ENCODE results near the gene NCAM2.
"Not testable (repeated sequence)": the region's sequence is repeated elsewhere in the genome, so short reads cannot be mapped to it uniquely, and the experiment has no call there.

NCAM2 gene

DNA sequence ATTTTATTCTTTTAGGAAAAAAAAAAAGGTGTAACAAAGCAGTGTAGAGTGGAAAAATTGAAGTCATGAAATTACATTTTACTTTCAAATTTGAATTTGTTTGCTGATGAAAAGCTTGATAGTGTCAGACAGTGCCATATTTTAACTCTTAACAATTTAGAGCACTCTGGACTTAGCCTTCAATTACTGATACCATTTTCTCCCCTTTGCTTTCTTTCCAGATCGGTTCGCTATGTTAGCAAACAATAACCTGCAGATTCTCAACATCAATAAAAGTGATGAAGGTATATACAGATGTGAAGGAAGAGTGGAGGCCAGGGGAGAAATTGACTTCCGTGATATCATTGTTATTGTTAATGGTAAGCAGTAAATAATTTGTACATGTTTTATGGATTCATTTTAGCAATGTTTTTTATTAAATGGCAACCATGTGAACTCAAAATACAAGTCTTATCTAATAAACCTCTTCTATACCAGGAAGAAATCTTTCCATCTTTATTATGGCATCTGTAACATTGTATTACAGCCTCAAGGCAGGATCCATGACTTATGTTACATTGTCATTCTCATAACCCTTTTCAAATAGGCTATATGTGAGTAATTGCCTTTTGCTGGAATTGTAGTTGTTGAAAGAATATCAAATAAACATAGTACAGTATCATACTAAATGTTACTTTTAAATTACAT is 293.8 kb downstream of the NCAM2 start:
- no peak for DNase-seq (ENCODE audit: extremely low read depth in 1 of 2, low read depth in 1 of 2)

DNA sequence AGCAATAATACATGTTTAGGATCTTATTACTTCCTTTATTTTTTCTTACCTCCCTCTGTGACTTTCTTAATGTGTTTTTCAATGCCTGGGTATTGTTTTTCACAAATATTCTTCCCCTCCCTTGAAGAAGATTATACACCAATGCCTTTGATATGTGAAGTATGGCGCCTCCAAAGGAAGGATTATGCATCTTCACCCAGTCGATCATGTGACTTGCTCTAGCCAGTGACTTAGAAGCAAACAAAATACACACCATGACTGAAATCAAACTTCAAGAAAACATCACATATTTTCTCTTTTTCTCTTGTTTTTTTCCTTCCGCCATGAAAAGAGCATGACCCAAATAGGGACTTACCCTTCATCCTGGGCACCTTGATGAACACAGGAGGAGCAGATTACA is 297.1 kb downstream of the NCAM2 start:
- no peak for DNase-seq (ENCODE audit: extremely low read depth in 1 of 2, low read depth in 1 of 2)

DNA sequence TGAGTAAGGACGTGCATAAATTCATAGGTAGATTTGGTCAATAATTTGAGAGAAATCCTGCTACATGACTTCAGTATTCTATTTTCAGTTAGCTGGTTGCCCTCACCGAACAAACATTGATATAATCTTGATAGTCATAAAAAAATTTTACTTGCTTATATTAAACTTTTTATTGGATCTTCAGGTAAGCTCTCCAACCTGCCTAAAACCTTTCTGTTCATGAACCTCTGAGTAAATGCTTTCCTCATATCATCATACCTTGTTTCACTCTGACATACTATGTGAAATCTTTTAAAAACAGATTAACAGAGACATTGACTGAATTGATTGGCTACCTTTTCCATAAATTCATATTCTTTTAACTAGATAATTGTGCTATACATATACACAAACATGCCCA is 299.0 kb downstream of the NCAM2 start:
- DNase-seq (ENCODE audit: extremely low read depth in 1 of 2, low read depth in 1 of 2): no peak

DNA sequence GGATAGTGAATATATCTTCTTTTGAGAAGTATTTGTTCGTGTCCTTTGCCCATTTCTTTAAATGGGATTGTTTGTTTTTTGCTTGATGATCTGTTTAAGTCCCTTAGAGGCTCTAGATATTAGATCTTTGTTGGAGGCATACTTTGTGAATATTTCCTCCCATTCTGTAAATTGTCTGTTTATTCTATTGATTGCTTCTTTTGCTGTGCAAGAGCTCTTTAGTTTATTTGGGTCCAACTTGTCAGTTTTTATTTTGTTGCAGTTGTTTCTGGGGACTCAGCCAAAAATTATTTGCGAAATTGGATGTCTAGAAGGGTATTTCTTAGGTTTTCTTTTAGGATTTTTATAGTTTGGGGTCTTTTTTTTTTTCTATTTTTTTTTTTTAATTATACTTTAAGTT is 302.8 kb downstream of the NCAM2 start:
- DNase-seq (ENCODE audit: extremely low read depth in 1 of 2, low read depth in 1 of 2): no peak

DNA sequence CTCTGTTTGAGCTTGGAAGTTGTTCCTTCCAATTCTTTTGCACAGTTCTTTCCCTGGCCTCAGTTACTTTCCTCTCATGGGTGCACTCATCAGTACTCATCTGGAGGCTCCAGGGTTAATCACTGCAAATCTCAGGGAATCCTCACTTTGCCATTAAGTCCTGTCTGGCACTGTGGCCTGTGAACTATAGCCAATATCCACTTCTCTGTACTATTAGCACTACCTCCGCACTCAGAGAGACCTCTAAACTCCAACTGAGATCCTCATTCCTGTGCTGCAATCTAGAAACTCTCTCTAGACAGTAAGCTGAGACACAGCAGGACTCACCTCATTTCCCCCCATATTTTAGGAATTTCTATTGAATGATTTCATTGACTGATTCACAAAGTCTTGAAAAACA is 311.3 kb downstream of the NCAM2 start:
- no peak for DNase-seq (ENCODE audit: extremely low read depth in 1 of 2, low read depth in 1 of 2)

DNA sequence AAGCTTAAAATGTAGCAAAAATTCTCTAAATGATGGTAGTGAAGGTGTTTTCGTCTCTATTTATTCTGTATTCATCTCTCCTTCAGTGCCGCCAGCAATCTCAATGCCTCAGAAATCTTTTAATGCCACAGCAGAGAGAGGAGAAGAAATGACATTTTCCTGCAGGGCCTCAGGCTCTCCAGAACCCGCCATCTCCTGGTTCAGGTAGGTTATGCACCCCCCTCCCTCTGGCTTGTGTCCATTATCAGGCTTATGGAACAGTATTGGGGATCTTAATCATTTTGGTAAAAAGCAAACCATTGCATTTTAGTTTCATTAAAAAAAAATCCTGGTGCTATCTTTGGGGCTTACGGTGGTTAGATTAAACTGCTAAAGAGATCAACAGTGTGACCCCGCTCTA is 326.1 kb downstream of the NCAM2 start:
- no peak for DNase-seq (ENCODE audit: extremely low read depth in 1 of 2, low read depth in 1 of 2)

DNA sequence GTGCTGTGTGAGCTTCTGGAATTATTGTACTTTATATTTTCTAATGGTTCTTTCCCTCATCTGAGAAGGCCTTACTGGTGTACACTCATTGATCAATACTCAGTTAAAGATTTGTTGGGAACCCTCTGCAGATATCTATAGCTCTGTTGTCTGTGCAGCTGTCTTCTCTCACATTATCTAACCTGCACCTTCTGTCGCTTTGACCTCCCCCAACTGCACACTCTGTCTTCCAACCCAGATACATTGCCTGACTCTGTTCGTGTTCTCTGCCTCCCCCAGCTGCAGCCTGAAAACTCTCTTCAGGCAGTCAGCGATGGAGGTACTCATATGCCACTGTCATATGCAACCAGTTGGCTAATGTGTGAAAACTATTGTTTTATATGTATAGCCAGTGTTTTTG is 334.3 kb downstream of the NCAM2 start:
- no peak for DNase-seq (ENCODE audit: extremely low read depth in 1 of 2, low read depth in 1 of 2)

DNA sequence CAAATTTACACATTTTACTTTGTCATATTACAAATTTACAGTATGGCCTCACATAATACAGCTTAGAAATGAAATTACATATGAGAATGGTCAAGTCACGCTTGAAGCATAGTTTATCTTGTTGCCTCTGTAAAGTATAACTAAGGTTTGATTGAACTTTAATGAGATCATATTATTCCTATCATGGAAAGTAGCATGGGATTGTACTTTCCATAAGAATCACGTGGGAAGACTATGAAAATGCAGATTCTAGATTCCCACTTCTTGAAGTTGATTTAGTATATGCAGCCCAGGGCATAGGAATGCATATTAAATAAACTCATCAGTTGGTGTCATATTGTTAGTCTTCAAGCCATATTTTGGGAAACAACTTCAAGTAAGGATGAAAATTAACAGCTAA is 342.8 kb downstream of the NCAM2 start:
- DNase-seq (ENCODE audit: extremely low read depth in 1 of 2, low read depth in 1 of 2): no peak

DNA sequence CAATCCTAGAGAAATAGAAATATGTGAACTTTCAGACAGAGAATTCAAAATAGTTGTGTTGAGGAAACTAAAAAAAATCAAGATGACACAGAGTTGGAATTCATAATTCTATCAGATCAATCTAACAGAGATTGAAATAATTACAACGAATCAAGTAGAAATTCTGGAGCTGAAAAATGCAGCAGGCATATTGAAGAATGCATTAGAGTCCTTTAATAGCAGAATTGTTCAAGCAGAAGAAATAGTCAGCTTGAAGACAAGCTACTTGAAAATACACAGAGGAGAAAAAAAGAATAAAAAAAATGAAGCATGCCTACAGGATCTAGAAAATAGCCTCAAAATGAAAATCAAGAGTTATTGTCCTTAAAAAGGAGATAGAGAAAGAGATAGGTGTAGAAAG is 347.1 kb downstream of the NCAM2 start:
- no peak for DNase-seq (ENCODE audit: extremely low read depth in 1 of 2, low read depth in 1 of 2)

DNA sequence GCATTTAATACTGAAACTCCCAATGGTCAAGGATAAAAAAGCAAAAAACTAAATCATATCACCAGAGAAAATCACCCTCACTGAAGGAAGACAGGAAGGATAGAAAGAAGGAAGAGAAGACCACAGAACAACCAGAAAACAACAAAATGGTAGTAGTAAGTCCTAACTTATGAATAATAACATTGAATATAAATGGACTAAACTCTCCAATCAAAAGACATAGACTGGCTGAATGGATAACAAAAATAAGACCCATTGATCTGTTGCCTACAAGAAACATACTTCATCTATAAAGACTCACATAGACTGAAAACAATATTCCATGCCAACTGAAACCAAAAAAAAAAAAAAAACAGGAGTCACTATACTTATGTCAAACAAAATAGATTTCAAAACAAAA is 347.7 kb downstream of the NCAM2 start:
- DNase-seq (ENCODE audit: extremely low read depth in 1 of 2, low read depth in 1 of 2): no peak

DNA sequence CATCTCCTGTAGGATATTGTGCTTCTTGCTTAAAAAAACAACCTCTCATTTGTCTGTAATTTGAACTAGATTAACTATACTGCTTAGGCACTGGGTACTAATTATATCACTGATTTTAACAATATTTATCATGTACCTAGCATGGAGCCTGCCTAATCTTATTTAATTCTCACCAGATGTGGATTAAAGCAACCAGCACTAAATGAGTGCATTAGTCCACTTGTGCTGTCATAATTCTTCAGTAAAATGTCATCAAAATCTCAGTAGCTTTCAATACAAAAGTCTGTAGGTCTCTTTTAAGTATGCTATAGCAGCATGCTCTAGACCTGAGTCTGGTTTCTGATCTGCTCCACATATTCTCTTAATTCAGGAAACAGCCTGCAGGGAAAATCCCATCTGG is 368.1 kb downstream of the NCAM2 start:
- DNase-seq (ENCODE audit: extremely low read depth in 1 of 2, low read depth in 1 of 2): no peak

DNA sequence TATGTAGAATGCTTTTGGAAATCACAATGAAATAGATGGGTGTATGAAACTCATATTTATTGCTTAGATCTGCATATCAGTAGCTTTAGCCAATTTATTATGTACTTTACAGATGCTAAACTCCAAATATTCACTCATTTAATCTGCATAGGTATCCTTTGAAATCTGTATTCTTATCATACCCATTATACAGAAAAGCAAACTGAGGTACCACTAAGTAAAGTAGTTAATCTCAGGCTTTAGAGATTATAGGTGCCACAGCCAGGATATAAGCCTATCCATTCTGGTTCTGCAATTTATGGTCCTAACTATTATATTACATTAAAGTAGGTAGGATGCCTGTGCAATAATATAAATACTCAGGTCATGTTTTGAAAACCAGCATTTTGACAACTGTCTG is 369.4 kb downstream of the NCAM2 start:
- DNase-seq (ENCODE audit: extremely low read depth in 1 of 2, low read depth in 1 of 2): no peak

DNA sequence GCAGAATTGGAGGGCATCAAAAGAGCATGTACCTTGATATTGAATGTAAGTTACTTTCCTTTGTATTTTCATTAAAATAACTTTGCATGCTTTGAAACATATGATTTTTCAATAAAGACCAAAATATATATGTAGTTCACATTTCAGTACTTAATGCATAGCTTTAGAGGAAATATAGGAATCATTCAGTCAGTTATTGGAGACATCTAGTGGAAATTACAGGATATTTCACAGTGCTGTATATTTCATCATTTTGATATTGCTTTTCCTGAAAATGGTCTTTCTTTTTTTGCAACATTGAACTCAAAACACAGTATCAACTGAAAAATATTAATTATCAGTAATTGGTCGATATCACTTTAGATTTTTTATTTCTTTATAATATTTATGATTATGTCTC is 375.8 kb downstream of the NCAM2 start:
- no peak for DNase-seq (ENCODE audit: extremely low read depth in 1 of 2, low read depth in 1 of 2)

DNA sequence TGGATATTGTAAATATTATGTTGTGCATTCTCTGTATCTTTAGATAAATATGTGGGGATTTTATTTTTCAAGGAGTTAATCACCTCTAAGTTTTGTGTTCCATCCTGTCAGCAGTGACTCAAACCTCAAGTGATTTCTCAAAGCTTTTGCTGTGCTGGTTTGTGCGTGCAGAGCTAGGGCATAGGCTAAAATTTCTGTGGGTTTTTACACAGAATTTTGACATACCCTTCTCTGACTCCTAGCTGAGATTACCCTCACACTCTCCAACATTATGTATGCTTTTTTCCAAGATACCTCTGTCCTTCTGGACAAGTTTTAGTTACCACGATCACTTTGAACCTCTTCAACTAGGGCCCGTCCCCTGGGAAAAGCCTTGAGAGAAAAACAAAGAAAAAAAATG is 384.9 kb downstream of the NCAM2 start:
- no peak for DNase-seq (ENCODE audit: extremely low read depth in 1 of 2, low read depth in 1 of 2)

DNA sequence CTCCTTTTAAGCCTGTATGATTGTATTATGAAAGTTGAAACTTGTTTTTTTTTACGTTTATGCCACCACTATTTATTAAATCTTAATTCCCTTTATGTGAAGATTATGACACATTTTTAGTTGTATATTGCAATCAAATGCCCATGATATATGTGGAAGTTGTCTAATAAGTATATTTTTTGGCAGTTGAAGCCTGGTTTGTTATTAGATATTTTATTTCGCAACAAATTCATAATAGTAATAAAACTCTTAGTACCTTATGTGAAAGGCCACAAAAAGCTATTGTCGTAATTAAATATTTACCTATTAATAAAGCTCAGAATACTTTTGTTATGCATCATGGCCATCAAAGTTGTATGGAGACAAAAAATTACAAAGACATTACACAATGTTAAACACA is 386.8 kb downstream of the NCAM2 start:
- no peak for DNase-seq (ENCODE audit: extremely low read depth in 1 of 2, low read depth in 1 of 2)

DNA sequence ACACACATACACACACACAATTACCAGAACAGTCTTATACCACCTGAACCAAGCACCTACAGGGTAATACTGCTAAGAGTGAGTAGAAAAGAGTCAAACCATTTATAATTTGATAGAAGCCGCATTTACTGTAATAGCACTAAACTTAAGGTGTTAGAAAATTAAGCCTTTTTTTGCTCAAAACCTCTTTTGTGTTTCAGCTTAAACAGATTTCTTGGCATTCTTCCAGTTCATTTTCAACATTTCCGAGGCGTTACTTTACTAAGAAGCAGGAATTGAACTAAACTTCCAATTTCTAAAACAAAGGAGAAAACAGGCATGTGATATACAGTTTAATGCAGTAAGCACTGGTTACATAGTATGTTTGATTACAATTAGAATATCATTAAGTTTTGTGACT is 387.2 kb downstream of the NCAM2 start:
- DNase-seq (ENCODE audit: extremely low read depth in 1 of 2, low read depth in 1 of 2): no peak

DNA sequence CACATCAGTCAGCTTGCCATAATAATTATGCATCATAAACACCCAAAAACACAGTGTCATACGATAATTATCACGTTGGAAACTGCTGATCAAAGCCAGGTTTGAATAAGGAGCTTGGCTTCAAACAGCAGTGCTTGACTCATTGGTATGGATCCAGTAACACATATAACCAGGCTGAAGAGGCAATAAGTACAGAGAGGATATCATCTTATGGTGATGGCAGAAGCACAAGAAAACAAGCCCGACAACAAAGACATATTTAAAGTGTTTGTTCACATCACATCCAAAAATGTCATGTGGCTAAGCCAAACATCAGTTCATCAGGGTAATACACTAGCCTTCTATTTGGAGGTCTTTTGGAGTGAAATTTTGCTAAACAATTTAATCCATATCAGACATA is 389.7 kb downstream of the NCAM2 start:
- no peak for DNase-seq (ENCODE audit: extremely low read depth in 1 of 2, low read depth in 1 of 2)

DNA sequence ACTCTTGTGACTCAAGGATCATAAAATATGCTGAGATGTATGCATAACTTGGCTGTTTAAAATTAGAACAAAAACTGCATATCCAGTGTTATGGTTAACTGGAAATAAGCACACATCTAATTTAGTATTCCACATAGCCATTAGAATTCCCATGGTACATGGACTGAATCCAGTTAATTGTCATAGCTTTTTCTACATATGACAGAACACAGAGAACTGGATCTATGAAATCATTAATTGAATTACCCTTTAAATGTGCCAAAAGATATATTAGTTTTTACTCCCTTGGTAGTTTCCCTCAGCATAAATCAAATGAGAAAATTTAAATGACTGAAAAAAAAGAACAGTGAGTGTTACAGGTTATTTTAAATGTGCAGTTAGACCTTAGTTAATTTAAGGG is 395.9 kb downstream of the NCAM2 start:
- no peak for DNase-seq (ENCODE audit: extremely low read depth in 1 of 2, low read depth in 1 of 2)

DNA sequence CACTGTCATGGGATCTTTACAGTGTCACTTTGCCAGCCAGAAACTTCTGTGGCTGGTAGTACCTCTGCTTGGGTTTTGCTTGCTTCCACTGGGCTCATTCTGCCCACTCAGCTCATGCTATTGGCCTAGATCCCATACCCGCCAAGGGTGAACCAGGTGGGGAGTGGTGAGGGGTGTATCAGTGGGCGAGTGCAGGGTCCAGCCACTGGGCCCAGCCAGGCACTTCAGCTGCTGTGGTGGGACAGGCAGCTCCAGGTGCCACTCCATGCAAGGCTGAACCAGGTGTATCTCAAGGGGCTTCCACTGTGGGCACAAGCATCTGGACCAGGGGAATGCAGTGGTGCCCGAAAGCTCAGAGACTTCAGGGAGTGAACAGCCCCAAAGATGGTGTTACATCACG is 398.2 kb downstream of the NCAM2 start:
- no peak for DNase-seq (ENCODE audit: extremely low read depth in 1 of 2, low read depth in 1 of 2)

DNA sequence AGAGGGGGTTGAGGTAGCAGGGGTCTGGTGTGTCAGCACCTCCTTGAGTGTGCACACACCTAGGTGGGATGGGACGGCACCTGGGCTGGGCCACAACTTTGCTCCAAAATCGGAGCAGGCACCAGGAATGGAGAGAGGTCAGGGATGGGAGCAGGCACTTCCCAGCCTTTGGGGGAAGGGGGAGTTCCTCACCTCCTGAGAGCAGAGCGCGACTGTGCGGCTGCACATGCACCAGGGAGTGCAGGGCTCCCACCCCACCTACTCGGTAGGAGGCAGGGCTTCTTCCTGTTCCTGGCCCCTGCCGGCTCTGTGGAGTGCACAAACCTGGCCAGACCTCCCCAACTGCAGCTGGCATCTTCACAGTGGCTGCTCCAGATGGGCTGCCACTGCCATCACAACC is 399.3 kb downstream of the NCAM2 start:
- DNase-seq (ENCODE audit: extremely low read depth in 1 of 2, low read depth in 1 of 2): no peak

DNA sequence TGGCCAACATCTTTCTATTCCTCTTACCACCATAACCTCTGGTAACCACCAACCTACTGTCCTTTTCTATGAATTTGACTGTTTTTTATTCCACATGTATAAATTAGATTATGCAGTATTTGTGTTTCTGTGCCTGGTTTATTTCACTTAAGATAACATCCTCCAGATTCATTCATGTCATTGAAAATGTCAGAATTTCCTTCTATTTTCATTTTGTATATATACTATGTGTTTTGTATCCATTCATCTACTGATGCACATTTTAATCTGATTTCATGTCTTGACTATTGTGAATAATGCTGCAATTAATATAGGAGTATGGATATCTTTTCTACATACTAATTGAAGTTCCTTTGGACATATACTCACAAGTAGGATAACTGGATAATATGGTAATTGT is 403.2 kb downstream of the NCAM2 start:
- DNase-seq (ENCODE audit: extremely low read depth in 1 of 2, low read depth in 1 of 2): no peak

DNA sequence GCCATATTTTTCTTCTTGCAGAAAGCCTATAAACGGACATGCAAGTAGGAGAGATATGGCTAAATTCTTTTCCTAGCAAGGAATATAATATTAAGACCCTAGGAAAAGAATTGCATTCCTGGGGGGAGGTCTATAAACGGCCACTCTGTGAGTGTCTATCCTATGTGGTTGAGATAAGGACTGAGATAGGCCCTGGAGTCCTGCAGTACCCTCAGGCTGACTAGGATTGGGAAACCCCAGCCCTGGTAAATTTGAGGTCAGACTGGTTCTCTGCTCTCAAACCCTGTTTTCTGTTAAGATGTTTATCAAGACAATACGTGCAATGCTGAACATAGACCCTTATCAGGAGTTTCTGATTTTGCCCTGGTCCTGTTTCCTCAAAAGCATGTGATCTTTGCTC is 404.0 kb downstream of the NCAM2 start:
- not testable (repeated sequence) for DNase-seq (ENCODE audit: extremely low read depth in 1 of 2, low read depth in 1 of 2)

DNA sequence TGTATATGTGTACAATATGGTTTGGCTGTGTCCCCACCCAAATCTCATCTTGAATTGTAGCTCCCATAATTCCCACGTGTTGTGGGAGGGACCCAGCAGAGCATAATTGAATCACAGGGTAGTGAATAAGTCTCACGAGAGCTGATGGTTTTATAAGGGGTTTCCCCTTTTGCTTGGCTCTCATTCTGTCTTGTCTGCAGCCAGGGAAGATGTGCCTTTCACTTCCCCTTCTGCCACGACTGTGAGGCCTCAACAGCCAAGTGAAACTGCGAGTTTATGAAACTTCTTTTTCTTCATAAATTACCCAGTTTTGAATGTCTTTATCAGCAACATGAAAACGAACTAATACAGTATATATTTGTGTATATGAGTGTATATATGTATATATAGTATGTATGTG is 406.1 kb downstream of the NCAM2 start:
- not testable (repeated sequence) for DNase-seq (ENCODE audit: extremely low read depth in 1 of 2, low read depth in 1 of 2)

DNA sequence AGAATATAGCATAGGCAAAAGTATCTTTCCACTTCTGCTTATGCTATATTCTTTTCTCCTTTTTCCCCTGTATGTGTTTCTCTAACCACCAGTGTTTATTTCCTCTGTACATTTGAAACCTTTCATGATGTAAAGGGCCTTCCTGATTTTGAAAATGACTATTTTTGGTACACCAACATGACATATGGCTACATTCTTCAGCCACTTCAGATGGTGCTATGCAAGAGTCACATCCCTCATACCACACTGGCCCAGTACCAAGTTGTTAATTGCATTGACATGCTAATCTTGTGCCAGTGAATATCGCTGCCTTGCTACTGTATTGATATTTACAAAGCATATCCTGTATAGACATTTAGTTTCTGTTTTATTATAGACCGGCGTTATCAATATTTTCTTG is 408.7 kb downstream of the NCAM2 start:
- no peak for DNase-seq (ENCODE audit: extremely low read depth in 1 of 2, low read depth in 1 of 2)
